HEK293T (cell line): ENCODE results near the gene SLC25A30.

Experiments
- BHLHE40 ChIP-seq: fragments of 450-650 bp; IDR thresholded peaks from 2 replicates; pipeline ENCODE4 v1.6.1; 2016; ENCODE audit warnings: mild to moderate bottlenecking, moderate library complexity, borderline replicate concordance
- CTBP1 ChIP-seq: fragments of 450-650 bp; IDR thresholded peaks from 2 replicates; pipeline ENCODE4 v1.6.1; 2016; ENCODE audit warnings: borderline replicate concordance
- FOXA1 ChIP-seq: fragments of 450-650 bp; IDR thresholded peaks from 2 replicates; pipeline ENCODE4 v1.6.1; 2016; ENCODE audit warnings: mild to moderate bottlenecking
- FOXK2 ChIP-seq: fragments of 450-650 bp; IDR thresholded peaks from 2 replicates; pipeline ENCODE4 v1.6.1; 2016; ENCODE audit warnings: mild to moderate bottlenecking
- FOXM1 ChIP-seq: fragments of 450-650 bp; IDR thresholded peaks from 2 replicates; pipeline ENCODE4 v1.6.1; 2017; ENCODE audit warnings: mild to moderate bottlenecking, borderline replicate concordance
- PKNOX1 ChIP-seq: fragments of 450-650 bp; IDR thresholded peaks from 2 replicates; pipeline ENCODE4 v1.6.1; 2016
- TARDBP ChIP-seq: fragments of 450-650 bp; IDR thresholded peaks from 2 replicates; pipeline ENCODE4 v1.6.1; 2016

GRCh38 chr13:45415112-45415511, 3.1 kb downstream of the SLC25A30 start:
- no peak for TF ChIP-seq TARDBP
- no peak for TF ChIP-seq BHLHE40
- TF ChIP-seq FOXA1, result no peak
- TF ChIP-seq PKNOX1, result no peak
- TF ChIP-seq FOXK2, result no peak
- TF ChIP-seq CTBP1, result no peak
- TF ChIP-seq FOXM1, result no peak
